Activated T-cell treated with anti-CD3 and anti-CD28 coated beads, Interleukin-2, amount 50 U/mL, for 4 hours (primary cell): ENCODE data around the gene DCDC2C. TPM values are rescaled to one million over a fixed set of nuclear protein-coding genes. Genes with fewer than 3 reads are reported as not detected.
"Not testable (repeated sequence)": the region's sequence is repeated elsewhere in the genome, so short reads cannot be mapped to it uniquely, and the experiment has no call there.

Experiments used
- ATAC-seq, 2 donors: fragments of 200-7000 bp; cut with Tn5 transposase; one replicate each; pipeline ENCODE4 v1.10.0; 2021
- DNase-seq: peaks from one replicate; pipeline ENCODE4 v3.0.0-alpha.2; 2020
- H3K27me3 Mint-ChIP-seq: one replicate; pipeline ENCODE4 v1.8.0; 2021; ENCODE audit warnings: low read depth, mixed read lengths
- H3K36me3 Mint-ChIP-seq: one replicate; pipeline ENCODE4 v1.8.0; 2022; ENCODE audit warnings: mixed read lengths; ENCODE audit not compliant: insufficient read depth
- H3K4me1 Mint-ChIP-seq: one replicate; pipeline ENCODE4 v1.8.0; 2021; ENCODE audit warnings: low read depth, mixed read lengths
- H3K4me3 Mint-ChIP-seq: one replicate; pipeline ENCODE4 v1.8.0; 2021; ENCODE audit warnings: mild to moderate bottlenecking, moderate library complexity, mixed read lengths
- H3K9me3 Mint-ChIP-seq: one replicate; pipeline ENCODE4 v1.8.0; 2021; ENCODE audit warnings: mixed read lengths
- total RNA-seq, 3 donors: library from RNA; stranded (reverse); gene quantifications; one replicate each; pipeline ENCODE4 v1.2.1, GENCODE V29; 2021

The DCDC2C gene
- total RNA-seq, 3 donors from 2014 or later: not detected

DNA sequence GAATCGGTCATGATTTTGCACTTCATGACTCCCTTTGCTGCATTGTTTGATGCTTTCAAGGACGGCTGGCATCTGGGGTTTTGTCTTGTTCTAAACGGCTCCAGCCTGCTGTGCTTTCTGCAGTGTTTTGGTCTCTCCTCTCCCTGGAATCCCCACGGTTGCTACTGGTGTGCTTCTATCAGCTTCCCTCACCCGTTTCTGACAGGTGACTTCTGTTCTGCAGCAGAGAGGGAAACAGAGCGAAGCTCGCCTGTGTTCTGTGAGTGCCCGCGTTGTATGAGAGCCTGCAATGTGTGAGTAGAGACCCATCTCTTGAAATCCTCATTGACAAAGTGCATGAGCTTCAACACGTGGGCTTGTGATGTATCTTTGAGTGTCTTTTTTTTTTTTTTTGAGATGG lies 102.8 kb downstream of the DCDC2C start:
- Mint-ChIP-seq H3K27me3 (no peaks in the 10 kb centered on the region), H3K36me3 (no peaks in the 10 kb centered on the region), H3K4me3 (no peak overlapping the region), H3K4me1 (no peaks in the 10 kb centered on the region), H3K9me3 (no peaks in the 10 kb centered on the region)
- ATAC-seq: no peak
- DNase-seq: no peak

DNA sequence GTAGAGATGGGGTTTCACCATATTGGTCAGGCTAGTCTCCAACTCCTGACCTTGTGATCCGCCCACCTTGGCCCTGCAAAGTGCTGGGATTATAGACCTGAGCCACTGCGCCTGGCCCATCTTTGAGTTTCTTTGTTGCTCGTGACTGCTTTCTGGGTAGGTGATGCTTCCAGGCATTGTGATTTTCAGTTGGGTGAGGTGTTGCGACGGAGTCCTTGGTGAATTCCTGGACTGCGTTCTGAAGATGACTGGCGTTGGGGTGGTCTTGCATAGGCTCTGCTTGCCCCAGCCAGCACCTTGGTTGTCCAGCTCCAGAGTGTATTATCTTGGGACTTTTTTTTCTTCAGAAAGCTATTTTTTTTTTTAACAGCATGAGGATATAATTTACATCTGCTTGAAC lies 103.4 kb downstream of the DCDC2C start:
- DNase-seq: no peak
- no peak overlapping the region for H3K4me3 Mint-ChIP-seq
- no peaks in the 10 kb centered on the region for H3K4me1 Mint-ChIP-seq
- H3K27me3 Mint-ChIP-seq: no peaks in the 10 kb centered on the region
- no peak for ATAC-seq
- no peaks in the 10 kb centered on the region for H3K9me3 Mint-ChIP-seq
- H3K36me3 Mint-ChIP-seq: no peaks in the 10 kb centered on the region

DNA sequence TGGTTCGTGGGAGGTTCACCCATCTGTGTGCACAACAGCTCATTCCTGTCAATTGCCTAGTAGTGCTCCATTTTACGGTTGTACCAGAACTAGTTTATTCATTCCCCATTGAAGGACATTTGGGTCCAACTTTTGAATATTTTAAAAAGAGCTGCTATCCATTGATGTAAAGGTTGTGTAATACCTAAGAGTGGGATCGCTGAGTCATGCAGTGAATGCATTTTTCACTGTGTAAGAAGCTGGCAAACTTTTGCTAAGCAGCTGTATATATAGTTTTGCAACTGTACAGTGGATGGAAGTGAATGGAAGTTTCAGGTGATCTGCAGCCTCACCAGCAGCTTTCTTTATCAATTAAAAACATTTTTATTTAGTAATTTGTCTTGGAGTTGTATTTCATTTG lies 104.5 kb downstream of the DCDC2C start:
- ATAC-seq (no peak), DNase-seq (no peak)
- H3K27me3 Mint-ChIP-seq: no peaks in the 10 kb centered on the region
- H3K36me3 Mint-ChIP-seq: no peaks in the 10 kb centered on the region
- H3K4me1 Mint-ChIP-seq: no peaks in the 10 kb centered on the region
- no peaks in the 10 kb centered on the region for H3K9me3 Mint-ChIP-seq
- no peak overlapping the region for H3K4me3 Mint-ChIP-seq

DNA sequence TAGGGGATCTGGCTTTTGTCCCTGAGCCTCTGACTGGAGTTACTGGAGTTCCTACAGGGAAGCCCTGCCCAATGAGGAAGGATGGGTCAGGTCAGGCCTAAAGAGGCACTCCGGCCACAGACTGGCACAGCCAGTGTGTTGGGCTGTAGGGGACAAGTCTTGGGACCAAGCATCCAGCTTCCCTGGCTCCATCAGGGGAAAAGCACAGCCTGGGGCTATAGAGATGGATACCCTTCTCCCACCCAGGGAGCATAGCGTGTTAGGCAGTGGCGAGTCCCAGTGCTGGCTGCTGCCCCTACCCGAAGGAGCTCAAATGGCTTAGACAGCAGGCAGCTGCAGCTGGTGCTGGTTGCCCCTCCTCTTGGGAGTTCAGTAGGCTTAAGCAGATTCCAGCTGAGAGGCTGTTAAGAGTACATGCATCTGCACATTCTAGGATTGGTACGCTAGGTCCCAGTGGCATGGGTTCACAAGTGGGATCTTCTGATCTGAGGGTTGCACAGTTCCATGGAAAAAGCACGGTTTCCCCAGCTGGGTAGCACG lies 111.4 kb downstream of the DCDC2C start:
- H3K36me3 Mint-ChIP-seq: no peaks in the 10 kb centered on the region
- ATAC-seq (no peak), DNase-seq (no peak)
- peaks cover 4% of the 10 kb centered on the region for H3K27me3 Mint-ChIP-seq
- no peak overlapping the region for H3K4me3 Mint-ChIP-seq
- peaks cover 12% of the 10 kb centered on the region for H3K9me3 Mint-ChIP-seq
- H3K4me1 Mint-ChIP-seq: no peaks in the 10 kb centered on the region

DNA sequence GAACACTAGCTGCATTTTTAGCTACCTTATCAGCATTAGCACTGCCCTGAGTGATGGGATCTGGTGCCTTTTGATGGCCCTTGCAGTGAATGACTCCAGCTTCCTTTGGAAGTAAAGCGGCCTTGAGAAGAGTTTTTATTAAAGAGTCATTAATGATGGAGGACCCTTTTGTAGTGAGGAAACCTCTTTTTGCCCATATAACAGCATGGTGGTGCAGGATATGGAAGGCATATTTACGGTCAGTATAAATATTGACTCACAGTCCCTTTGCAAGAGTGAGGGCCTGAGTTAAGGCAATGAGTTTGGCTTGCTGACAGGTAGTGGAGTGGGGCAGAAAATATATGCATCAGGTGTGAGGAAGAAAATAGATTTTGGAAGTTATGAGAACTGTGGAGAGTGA lies 113.8 kb downstream of the DCDC2C start:
- H3K36me3 Mint-ChIP-seq, DNase-seq, H3K4me1 Mint-ChIP-seq, H3K4me3 Mint-ChIP-seq, H3K27me3 Mint-ChIP-seq, ATAC-seq: not testable (repeated sequence)
- peaks cover 19% of the 10 kb centered on the region for H3K9me3 Mint-ChIP-seq

DNA sequence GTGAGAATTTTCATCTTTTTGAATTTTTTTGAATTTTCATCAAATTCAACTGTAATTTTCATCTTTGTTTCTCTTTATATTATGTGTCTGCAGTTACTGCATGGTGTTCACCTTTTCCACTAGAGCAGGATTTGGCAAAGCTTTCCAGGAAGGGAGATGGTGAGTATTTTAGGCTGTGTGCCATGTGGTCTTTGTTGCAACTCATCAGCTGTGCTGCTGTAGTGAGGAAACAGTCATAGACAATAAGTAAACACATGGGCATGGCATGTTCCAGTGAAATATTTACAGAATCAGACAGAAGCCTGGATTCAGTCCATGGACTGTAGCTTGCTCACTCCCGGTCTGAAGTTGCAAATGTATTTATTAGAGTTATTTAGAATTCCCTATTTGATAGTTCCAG lies 120.4 kb downstream of the DCDC2C start:
- peaks cover 7% of the 10 kb centered on the region for H3K27me3 Mint-ChIP-seq
- ATAC-seq (no peak), DNase-seq (no peak)
- H3K4me1 Mint-ChIP-seq: no peaks in the 10 kb centered on the region
- H3K36me3 Mint-ChIP-seq: no peaks in the 10 kb centered on the region
- H3K4me3 Mint-ChIP-seq: no peak overlapping the region
- peaks cover 15% of the 10 kb centered on the region for H3K9me3 Mint-ChIP-seq

DNA sequence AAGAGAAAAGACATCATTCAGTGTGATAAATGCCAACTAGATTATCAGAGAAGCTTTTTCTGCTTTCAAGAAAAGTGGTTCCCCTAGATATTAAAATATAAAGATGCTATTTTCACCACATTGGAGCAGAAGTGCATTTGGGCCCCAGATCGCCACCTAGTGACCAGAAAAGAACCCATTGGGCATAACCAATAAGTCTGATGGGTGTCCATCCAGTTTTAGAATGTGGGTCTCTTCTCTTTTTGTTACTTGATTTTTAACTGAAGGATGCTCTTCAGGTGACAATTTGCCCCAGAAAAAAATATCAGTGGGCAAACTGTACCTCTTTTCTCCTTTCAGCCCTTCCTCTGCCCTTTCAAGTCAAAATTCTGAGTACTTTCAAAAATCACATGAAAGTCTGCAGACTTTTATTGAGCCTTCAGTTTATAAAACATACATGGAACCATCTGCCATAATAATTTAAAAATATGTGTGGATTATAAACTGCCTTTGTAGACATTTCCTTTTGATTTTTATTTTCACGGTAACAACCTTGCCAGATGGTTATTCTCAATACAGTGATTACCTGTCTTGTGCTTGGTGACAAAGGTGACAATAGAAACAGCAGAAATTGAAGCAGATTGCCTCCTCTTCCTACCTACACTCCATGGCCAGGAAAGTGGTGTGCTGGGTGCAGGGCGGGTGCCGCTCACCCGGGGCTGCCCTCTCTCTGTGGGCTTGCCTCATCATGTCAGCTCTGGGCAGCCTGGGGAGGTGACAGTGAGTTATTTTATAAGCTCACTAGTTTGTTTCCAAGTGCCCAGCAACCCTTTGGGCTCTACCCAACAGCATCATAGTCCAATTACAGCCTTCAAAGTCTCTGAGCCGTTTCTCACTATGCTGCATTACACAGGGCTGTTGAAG lies 124.5 kb downstream of the DCDC2C start:
- Mint-ChIP-seq H3K4me1 (no peaks in the 10 kb centered on the region), H3K9me3 (no peaks in the 10 kb centered on the region), H3K4me3 (no peak overlapping the region), H3K27me3 (peaks cover 13% of the 10 kb centered on the region), H3K36me3 (no peaks in the 10 kb centered on the region)
- ATAC-seq: no peak
- DNase-seq: no peak

DNA sequence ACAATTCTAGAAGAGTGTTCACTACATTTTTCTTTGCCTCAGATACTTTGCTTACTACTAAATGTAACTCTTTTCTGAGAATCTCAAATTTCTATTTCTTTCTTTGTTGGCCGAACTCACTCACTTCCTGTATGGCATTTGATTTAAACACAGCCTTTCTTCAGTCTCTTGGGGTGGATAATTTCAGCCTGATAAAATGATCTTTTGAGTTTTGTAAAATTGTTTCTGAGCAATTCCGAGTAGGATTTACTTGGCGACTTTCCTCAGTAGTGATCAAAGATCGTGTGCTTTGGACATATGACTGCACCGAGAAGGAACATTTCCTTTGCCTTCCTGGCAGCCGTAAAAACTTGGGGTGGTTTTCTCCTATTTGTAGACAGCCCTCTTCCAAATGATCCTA lies 127.4 kb downstream of the DCDC2C start:
- Mint-ChIP-seq H3K4me1 (no peaks in the 10 kb centered on the region), H3K27me3 (peaks cover 11% of the 10 kb centered on the region), H3K36me3 (no peaks in the 10 kb centered on the region), H3K4me3 (no peak overlapping the region), H3K9me3 (no peaks in the 10 kb centered on the region)
- ATAC-seq: no peak
- no peak for DNase-seq

DNA sequence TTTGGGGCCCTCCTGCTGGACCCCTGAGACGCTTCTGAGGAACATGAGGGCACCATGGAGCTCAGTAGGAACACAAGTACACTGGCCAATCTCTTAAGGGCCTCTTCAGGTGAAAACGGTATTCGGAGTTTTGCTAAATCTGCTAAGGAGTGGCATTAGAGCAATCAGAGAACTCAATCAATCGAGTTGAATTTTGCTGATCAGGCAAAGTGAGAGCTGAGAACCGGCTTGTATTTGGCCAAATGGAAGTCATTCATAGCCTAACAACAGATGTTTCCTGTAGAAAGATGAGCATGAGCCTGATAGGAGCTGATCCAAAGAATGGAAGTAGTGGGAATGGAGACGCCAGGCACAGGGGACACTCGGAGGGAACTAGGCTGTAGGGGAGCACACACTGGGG lies 133.7 kb downstream of the DCDC2C start:
- no peaks in the 10 kb centered on the region for H3K36me3 Mint-ChIP-seq
- ATAC-seq: no peak
- DNase-seq: no peak

DNA sequence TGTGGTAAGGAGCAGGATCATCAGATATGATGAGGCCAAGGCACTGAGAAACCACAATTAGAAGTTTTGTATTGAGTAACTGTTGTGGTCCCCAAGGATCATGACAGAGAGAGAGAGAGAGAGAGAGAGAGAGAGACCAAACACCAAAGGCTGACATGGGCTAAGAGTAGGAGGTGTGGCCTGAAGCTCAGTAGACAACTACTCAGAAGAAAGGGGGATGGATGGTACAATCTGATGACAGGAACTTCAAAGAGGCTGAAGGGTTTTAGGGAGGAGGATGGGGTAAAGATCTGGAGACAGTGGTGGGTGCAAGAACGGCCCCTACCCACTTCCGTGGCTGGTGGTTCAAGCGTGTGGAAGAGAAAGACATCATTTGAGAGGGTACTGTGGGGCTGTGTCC lies 135.0 kb downstream of the DCDC2C start:
- H3K4me1 Mint-ChIP-seq: no peaks in the 10 kb centered on the region
- H3K9me3 Mint-ChIP-seq: peaks cover 14% of the 10 kb centered on the region
- ATAC-seq (no peak), DNase-seq (no peak)
- H3K36me3 Mint-ChIP-seq: no peaks in the 10 kb centered on the region
- no peak overlapping the region for H3K4me3 Mint-ChIP-seq
- peaks cover 2% of the 10 kb centered on the region for H3K27me3 Mint-ChIP-seq

More for the DNA sequence above, 133.7 kb downstream of the DCDC2C start:
- peaks cover 5% of the 10 kb centered on the region for H3K9me3 Mint-ChIP-seq
- H3K4me1 Mint-ChIP-seq: no peaks in the 10 kb centered on the region
- H3K27me3 Mint-ChIP-seq: no peaks in the 10 kb centered on the region
- no peak overlapping the region for H3K4me3 Mint-ChIP-seq

DNA sequence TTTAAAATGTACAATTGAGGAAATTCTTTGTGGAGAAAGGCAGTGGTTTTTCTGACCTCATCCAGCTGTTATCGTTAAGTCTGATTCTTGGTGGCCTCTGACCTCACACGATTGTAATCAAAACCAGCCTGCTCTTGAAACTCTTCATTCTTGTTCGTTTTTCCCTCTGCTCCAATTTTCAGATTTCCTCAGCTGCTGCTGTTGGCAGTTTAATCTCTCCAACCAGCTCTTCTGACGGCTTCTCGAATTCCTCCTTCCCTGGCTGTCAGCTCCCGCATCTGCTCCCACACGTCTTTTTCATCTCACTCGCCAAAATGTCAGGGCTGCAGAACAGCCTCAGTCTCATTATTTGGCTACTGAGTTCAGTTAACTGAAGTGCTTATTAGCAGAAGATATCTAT lies 136.1 kb downstream of the DCDC2C start:
- H3K27me3 Mint-ChIP-seq: peaks cover 3% of the 10 kb centered on the region
- H3K36me3 Mint-ChIP-seq: no peaks in the 10 kb centered on the region
- DNase-seq: no peak
- peaks cover 14% of the 10 kb centered on the region for H3K9me3 Mint-ChIP-seq
- ATAC-seq: no peak
- no peak overlapping the region for H3K4me3 Mint-ChIP-seq
- no peaks in the 10 kb centered on the region for H3K4me1 Mint-ChIP-seq

DNA sequence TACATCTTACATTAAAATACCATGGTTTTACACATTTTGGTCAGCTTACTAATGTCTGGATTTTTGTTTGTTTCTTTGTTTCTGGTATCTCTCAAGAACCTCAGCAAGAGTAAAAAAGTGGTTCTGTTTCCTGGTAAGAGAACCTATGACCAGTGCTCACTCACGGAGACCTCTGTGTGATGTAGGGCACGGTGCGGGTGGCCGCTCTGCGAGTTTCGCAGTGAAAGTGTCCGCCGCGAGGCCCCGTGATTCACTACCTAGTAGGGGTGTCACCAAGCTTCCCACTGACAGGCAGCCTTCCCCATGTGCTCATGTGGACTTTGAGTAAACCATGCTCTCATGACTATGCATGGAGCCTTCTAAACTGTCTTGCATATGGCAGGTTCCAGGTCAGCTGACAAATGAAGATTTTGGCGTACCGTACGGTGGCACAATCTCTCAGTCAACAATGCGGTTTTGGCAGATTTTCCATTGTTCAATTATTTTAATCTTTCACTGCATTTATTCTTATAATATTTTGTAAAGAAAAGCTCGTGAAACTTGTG lies 137.3 kb downstream of the DCDC2C start:
- Mint-ChIP-seq H3K27me3 (peaks cover 3% of the 10 kb centered on the region), H3K4me1 (no peaks in the 10 kb centered on the region), H3K9me3 (peaks cover 14% of the 10 kb centered on the region), H3K4me3 (no peak overlapping the region), H3K36me3 (no peaks in the 10 kb centered on the region)
- DNase-seq (no peak), ATAC-seq (no peak)

DNA sequence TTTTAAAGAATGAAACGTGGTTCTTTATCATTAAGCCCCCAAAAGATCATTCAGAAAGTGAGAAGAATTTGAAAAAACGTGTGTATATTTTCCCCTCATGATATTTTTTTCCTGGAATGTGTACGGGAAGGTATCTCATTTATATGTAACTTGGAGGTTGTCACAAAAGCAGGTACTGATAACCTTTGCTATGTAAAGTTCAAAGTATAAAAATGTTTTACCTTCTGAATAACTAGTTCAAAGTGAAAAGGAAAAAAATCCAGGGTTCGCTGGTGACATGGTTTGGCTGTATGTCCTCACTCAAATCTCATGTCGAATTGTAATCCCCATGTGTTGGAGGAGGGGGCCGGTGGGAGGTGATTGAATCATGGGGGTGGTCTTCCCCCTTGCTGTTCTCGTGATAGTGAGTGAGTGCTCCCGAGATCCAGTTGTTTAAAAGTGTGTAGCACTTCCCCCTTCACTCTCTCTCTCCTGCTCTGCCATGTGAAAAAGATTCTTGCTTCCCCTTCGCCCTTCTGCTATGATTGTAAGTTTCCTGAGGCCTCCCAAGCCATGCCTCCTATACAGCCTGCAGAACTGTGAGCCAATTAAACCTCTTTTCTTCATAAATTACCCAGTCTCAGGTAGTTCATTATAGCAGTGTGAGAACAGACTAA lies 144.2 kb downstream of the DCDC2C start:
- peaks cover 6% of the 10 kb centered on the region for H3K27me3 Mint-ChIP-seq
- DNase-seq (no peak), ATAC-seq (no peak)
- no peaks in the 10 kb centered on the region for H3K4me1 Mint-ChIP-seq
- H3K9me3 Mint-ChIP-seq: peaks cover 19% of the 10 kb centered on the region
- no peaks in the 10 kb centered on the region for H3K36me3 Mint-ChIP-seq
- no peak overlapping the region for H3K4me3 Mint-ChIP-seq

DNA sequence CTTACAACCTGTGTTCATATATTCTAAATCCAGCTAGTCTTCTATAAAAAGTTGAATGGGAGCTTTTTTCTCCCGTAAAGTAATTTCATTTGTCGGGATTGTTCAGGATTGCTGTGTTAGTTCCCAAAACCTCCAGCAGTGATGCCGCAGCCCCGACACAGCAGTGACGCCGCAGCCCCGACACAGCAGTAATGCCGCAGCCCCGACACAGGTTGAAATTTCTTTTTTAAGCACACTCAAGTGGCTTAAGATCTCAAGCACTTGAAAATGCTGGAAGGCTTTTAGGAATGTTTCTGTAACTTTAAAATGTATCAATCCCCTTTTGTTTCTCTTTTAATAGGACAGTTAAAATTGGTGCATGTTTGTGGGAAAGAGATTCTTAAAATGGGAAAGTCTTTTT lies 145.4 kb downstream of the DCDC2C start:
- Mint-ChIP-seq H3K36me3 (no peaks in the 10 kb centered on the region), H3K27me3 (peaks cover 5% of the 10 kb centered on the region), H3K4me1 (no peaks in the 10 kb centered on the region), H3K9me3 (peaks cover 21% of the 10 kb centered on the region), H3K4me3 (no peak overlapping the region)
- DNase-seq: no peak
- no peak for ATAC-seq
